Liver (tissue), 9 donors: ENCODE measurements around the gene MAP2K3. TPM values are rescaled to one million over a fixed set of nuclear protein-coding genes. Genes with fewer than 3 reads are reported as not detected.

ENCODE experiments used
- DNase-seq: peaks from one replicate; pipeline ENCODE4 v3.0.0-alpha.2; 2017; ENCODE audit warnings: low spot score
- H3K27ac ChIP-seq, 2 donors: one replicate each; pipeline ENCODE4 v1.7.0; 2013; ENCODE audit warnings: inconsistent platforms in 2 of 2, low read length in 2 of 2, control low read depth in 1 of 2, low read depth in 1 of 2, mild to moderate bottlenecking in 1 of 2
- H3K27me3 ChIP-seq, 4 donors: one replicate each; pipeline versions ENCODE4 v1.6.1 to v1.7.0; 2013; ENCODE audit warnings: low read length in 3 of 4, inconsistent platforms in 1 of 4, mild to moderate bottlenecking in 1 of 4, moderate library complexity in 1 of 4; ENCODE audit not compliant: control insufficient read depth in 4 of 4, insufficient read depth in 4 of 4
- H3K36me3 ChIP-seq, 4 donors: one replicate each; pipeline versions ENCODE4 v1.6.1 to v1.7.0; 2013; ENCODE audit warnings: low read length in 3 of 4, mild to moderate bottlenecking in 3 of 4, low read depth in 1 of 4, moderate library complexity in 1 of 4; ENCODE audit not compliant: control insufficient read depth in 4 of 4, insufficient read depth in 3 of 4
- H3K4me1 ChIP-seq, 4 donors: one replicate each; pipeline versions ENCODE4 v1.6.1 to v1.7.0; 2013; ENCODE audit warnings: low read length in 3 of 4, mild to moderate bottlenecking in 3 of 4, moderate library complexity in 1 of 4; ENCODE audit not compliant: control insufficient read depth in 4 of 4, insufficient read depth in 4 of 4
- H3K4me3 ChIP-seq, 3 donors: one replicate each; pipeline versions ENCODE4 v1.6.1 to v1.7.0; 2013; ENCODE audit warnings: low read length in 3 of 3, control low read depth in 1 of 3, low read depth in 1 of 3, mild to moderate bottlenecking in 1 of 3
- H3K9ac ChIP-seq, 2 donors: one replicate each; pipeline ENCODE4 v1.7.0; 2013; ENCODE audit warnings: low read length in 2 of 2, mild to moderate bottlenecking in 2 of 2, moderate library complexity in 2 of 2, control low read depth in 1 of 2, low read depth in 1 of 2
- H3K9me3 ChIP-seq, 4 donors: one replicate each; pipeline versions ENCODE4 v1.6.1 to v1.7.0; 2013; ENCODE audit warnings: low read length in 3 of 4; ENCODE audit not compliant: control insufficient read depth in 4 of 4
- EGR1 ChIP-seq, 2 donors: IDR thresholded peaks; 2 replicates each; pipeline ENCODE4 v1.6.1; 2016 to 2018; ENCODE audit warnings: antibody characterized with exemption in 2 of 2, low read depth in 2 of 2
- FOXA1 ChIP-seq: IDR thresholded peaks from 2 replicates; pipeline ENCODE4 v1.6.1; 2016; ENCODE audit warnings: antibody characterized with exemption
- FOXA2 ChIP-seq: IDR thresholded peaks from 2 replicates; pipeline ENCODE4 v1.6.1; 2016; ENCODE audit warnings: antibody characterized with exemption
- GABPA ChIP-seq, 2 donors: IDR thresholded peaks in 1 of 2; conservative IDR thresholded peaks in 1 of 2; 2 replicates each; pipeline ENCODE4 v1.6.1; 2016; ENCODE audit warnings: antibody characterized with exemption in 2 of 2, mild to moderate bottlenecking in 1 of 2, moderate library complexity in 1 of 2
- HNF4A ChIP-seq, 2 donors: conservative IDR thresholded peaks; 2 replicates each; pipeline ENCODE4 v1.6.1; 2016; ENCODE audit warnings: antibody characterized with exemption in 2 of 2, mild to moderate bottlenecking in 2 of 2
- HNF4G ChIP-seq: IDR thresholded peaks from 2 replicates; pipeline ENCODE4 v1.6.1; 2016; ENCODE audit warnings: antibody characterized with exemption
- JUND ChIP-seq, 2 donors: IDR thresholded peaks; 2 replicates each; pipeline ENCODE4 v1.6.1; 2016; ENCODE audit warnings: antibody characterized with exemption in 2 of 2
- NR2F2 ChIP-seq: IDR thresholded peaks from 2 replicates; pipeline ENCODE4 v1.6.1; 2016; ENCODE audit warnings: antibody characterized with exemption
- RAD21 ChIP-seq, 2 donors: IDR thresholded peaks; 2 replicates each; pipeline ENCODE4 v1.6.1; 2016; ENCODE audit warnings: antibody characterized with exemption in 2 of 2, mild to moderate bottlenecking in 2 of 2
- RXRA ChIP-seq, 2 donors: IDR thresholded peaks; 2 replicates each; pipeline ENCODE4 v1.6.1; 2017 to 2018; ENCODE audit warnings: antibody characterized with exemption in 2 of 2, mild to moderate bottlenecking in 1 of 2
- SP1 ChIP-seq: IDR thresholded peaks from 2 replicates; pipeline ENCODE4 v1.6.1; 2018; ENCODE audit warnings: antibody characterized with exemption, mild to moderate bottlenecking
- TAF1 ChIP-seq: conservative IDR thresholded peaks from 2 replicates; pipeline ENCODE4 v1.6.1; 2016; ENCODE audit warnings: antibody characterized with exemption, mild to moderate bottlenecking
- YY1 ChIP-seq: IDR thresholded peaks from 2 replicates; pipeline ENCODE4 v1.6.1; 2016; ENCODE audit warnings: antibody characterized with exemption, mild to moderate bottlenecking
- WGBS: extraction: QIAGEN DNeasy Blood & Tissue Kit; methylation state at CpG from one replicate; pipeline ENCODE4 v1.1.7; 2013; 5-methylcytosine and 5-hydroxymethylcytosine counted together
- polyA plus RNA-seq, 2 donors: library from polyadenylated mRNA; stranded (reverse) in 1 of 2; unstranded in 1 of 2; fragments of 200-250 nt in 1 of 2; fragments of >200 nt in 1 of 2; fragmentation: Nextera tagmentation in 1 of 2; extraction: Ambion mirVana in 1 of 2; gene quantifications; one replicate each; pipeline versions ENCODE4 v1.2.1 to v1.2.3, GENCODE V29; 2013 to 2015
- total RNA-seq, 2 donors: library from RNA; depleted of rRNA; stranded (reverse); fragments of >200 nt; gene quantifications; one replicate each; pipeline ENCODE4 v1.2.3, GENCODE V29; 2014
- TF ChIP-seq, protein P1 (sequence below): IDR thresholded peaks from 2 replicates; pipeline ENCODE4 v1.6.1; 2016; ENCODE audit warnings: antibody characterized with exemption
- TF ChIP-seq, protein P2 (sequence below): IDR thresholded peaks from 2 replicates; pipeline ENCODE4 v1.6.1; 2016; ENCODE audit warnings: antibody characterized with exemption
- TF ChIP-seq, protein P3 (sequence below): IDR thresholded peaks from 2 replicates; pipeline ENCODE4 v1.6.1; 2016; ENCODE audit warnings: antibody characterized with exemption, mild to moderate bottlenecking
- TF ChIP-seq, protein P4 (sequence below): fragments of 150-350 bp; IDR thresholded peaks from 2 replicates; pipeline ENCODE4 v1.5.1; 2017; ENCODE audit warnings: improper control_type of control experiment, low read depth, low read length; ENCODE audit not compliant: missing input control
- TF ChIP-seq, protein P5 (sequence below): IDR thresholded peaks from 2 replicates; pipeline ENCODE4 v1.6.1; 2016; ENCODE audit warnings: antibody characterized with exemption
- donor health status: healthy.
- donor health status: healthy.
- donor health status: healthy.
- donor health status: healthy.
- donor health status: healthy.

Gene MAP2K3
- total and polyA plus RNA-seq, 4 donors = 21.6 to 88.4 (median 30.5) TPM

DNA sequence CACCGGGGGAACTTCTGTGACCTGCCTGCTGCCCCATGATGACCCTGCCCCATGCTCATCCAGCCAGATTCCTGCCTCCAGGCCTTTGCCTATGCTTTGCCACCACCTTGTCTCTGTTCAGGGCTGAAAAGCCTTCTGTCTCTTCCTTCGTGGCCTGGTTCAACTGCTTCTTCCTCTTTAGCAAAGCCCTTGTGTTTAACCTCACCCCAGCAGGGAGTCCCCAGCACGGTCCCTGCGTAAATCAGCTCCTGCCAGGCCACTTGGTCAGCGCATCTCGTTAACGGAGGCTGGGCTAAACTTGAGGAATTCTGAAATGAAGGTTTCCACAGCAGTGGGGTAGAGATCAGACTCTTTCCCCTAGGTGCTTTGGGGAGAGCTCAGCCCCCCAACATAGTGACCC lies 75.5 kb downstream of the MAP2K3 start:
- no peak for DNase-seq
- Histone ChIP-seq H3K4me3 (no peak overlapping the region), H3K4me1 (no peaks in the 10 kb centered on the region), H3K27me3 (no peaks in the 10 kb centered on the region), H3K9ac (no peak overlapping the region), H3K9me3 (no peaks in the 10 kb centered on the region), H3K36me3 (no peaks in the 10 kb centered on the region), H3K27ac (no peak overlapping the region)
- TF ChIP-seq RAD21 (IDR thresholded peaks at IDR 0.05) = no peak
- TF ChIP-seq, protein P1, sequence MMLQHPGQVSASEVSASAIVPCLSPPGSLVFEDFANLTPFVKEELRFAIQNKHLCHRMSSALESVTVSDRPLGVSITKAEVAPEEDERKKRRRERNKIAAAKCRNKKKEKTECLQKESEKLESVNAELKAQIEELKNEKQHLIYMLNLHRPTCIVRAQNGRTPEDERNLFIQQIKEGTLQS = no peak
- TF ChIP-seq FOXA1 = no peak
- TF ChIP-seq GABPA (IDR thresholded peaks at IDR 0.05 in 1 of 2, conservative IDR thresholded peaks at IDR 0.05 in 1 of 2) = no peak
- TF ChIP-seq NR2F2 = no peak
- TF ChIP-seq, protein P2, sequence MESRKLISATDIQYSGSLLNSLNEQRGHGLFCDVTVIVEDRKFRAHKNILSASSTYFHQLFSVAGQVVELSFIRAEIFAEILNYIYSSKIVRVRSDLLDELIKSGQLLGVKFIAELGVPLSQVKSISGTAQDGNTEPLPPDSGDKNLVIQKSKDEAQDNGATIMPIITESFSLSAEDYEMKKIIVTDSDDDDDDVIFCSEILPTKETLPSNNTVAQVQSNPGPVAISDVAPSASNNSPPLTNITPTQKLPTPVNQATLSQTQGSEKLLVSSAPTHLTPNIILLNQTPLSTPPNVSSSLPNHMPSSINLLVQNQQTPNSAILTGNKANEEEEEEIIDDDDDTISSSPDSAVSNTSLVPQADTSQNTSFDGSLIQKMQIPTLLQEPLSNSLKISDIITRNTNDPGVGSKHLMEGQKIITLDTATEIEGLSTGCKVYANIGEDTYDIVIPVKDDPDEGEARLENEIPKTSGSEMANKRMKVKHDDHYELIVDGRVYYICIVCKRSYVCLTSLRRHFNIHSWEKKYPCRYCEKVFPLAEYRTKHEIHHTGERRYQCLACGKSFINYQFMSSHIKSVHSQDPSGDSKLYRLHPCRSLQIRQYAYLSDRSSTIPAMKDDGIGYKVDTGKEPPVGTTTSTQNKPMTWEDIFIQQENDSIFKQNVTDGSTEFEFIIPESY = no peak
- 73% methylated on average over 7 of the region's 7 CpGs for WGBS

DNA sequence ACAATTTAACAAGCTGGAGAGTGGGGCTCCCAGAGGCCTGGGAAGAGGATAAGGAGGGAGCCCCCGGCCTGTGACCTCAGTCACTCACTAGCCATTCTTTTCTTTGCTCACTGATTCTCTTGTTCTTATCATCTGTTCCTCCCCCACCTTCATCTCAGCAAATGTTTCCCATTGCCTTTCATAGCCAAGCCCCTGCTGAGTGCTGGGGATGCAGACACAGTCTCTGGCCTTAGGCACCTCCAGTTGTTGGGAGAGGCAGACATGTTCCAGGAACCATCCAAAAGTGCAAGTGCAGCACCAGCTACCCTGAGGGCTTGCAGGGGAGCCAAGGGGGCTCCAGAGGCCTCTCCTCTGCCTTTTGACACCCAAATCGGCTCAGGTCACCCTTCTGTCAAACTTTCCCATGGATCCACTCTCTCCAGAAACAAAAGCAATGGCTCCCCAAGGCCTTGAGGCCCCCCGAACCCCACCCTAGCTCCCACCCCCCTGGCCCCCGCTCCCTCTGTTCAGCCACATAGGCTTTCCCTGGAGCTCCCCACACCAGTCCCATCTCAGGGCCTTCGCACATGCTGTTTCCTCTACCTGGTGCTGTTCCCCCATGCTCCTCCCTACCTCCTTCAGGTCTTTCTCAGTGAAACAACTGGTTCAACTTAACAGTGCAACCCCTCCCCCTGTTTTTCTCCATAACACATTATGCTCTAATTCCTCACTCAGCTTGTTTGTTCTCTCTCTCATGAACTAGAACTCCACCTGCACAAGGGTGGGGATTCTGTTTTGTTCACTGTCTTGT lies 76.7 kb downstream of the MAP2K3 start:
- H3K9ac ChIP-seq = no peak overlapping the region
- H3K4me3 ChIP-seq = no peak overlapping the region
- WGBS = 70% methylated on average over 5 of the region's 5 CpGs
- H3K27ac ChIP-seq = no peak overlapping the region
- no peak for DNase-seq
- no peaks in the 10 kb centered on the region for H3K9me3 ChIP-seq
- H3K27me3 ChIP-seq = no peaks in the 10 kb centered on the region
- TF ChIP-seq RXRA (IDR thresholded peaks at IDR 0.05) (no peak), YY1 (no peak), HNF4G (no peak), JUND (IDR thresholded peaks at IDR 0.05) (no peak), SP1 (no peak), HNF4A (conservative IDR thresholded peaks at IDR 0.05) (no peak), TAF1 (no peak), GABPA (IDR thresholded peaks at IDR 0.05 in 1 of 2, conservative IDR thresholded peaks at IDR 0.05 in 1 of 2) (no peak), FOXA2 (no peak), EGR1 (IDR thresholded peaks at IDR 0.05; ENCODE audit: low read depth in 2 of 2) (no peak), FOXA1 (no peak), NR2F2 (no peak), RAD21 (IDR thresholded peaks at IDR 0.05) (no peak)
- TF ChIP-seq, protein P2 = no peak
- TF ChIP-seq, protein P3, sequence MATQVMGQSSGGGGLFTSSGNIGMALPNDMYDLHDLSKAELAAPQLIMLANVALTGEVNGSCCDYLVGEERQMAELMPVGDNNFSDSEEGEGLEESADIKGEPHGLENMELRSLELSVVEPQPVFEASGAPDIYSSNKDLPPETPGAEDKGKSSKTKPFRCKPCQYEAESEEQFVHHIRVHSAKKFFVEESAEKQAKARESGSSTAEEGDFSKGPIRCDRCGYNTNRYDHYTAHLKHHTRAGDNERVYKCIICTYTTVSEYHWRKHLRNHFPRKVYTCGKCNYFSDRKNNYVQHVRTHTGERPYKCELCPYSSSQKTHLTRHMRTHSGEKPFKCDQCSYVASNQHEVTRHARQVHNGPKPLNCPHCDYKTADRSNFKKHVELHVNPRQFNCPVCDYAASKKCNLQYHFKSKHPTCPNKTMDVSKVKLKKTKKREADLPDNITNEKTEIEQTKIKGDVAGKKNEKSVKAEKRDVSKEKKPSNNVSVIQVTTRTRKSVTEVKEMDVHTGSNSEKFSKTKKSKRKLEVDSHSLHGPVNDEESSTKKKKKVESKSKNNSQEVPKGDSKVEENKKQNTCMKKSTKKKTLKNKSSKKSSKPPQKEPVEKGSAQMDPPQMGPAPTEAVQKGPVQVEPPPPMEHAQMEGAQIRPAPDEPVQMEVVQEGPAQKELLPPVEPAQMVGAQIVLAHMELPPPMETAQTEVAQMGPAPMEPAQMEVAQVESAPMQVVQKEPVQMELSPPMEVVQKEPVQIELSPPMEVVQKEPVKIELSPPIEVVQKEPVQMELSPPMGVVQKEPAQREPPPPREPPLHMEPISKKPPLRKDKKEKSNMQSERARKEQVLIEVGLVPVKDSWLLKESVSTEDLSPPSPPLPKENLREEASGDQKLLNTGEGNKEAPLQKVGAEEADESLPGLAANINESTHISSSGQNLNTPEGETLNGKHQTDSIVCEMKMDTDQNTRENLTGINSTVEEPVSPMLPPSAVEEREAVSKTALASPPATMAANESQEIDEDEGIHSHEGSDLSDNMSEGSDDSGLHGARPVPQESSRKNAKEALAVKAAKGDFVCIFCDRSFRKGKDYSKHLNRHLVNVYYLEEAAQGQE = no peak
- TF ChIP-seq, protein P4, sequence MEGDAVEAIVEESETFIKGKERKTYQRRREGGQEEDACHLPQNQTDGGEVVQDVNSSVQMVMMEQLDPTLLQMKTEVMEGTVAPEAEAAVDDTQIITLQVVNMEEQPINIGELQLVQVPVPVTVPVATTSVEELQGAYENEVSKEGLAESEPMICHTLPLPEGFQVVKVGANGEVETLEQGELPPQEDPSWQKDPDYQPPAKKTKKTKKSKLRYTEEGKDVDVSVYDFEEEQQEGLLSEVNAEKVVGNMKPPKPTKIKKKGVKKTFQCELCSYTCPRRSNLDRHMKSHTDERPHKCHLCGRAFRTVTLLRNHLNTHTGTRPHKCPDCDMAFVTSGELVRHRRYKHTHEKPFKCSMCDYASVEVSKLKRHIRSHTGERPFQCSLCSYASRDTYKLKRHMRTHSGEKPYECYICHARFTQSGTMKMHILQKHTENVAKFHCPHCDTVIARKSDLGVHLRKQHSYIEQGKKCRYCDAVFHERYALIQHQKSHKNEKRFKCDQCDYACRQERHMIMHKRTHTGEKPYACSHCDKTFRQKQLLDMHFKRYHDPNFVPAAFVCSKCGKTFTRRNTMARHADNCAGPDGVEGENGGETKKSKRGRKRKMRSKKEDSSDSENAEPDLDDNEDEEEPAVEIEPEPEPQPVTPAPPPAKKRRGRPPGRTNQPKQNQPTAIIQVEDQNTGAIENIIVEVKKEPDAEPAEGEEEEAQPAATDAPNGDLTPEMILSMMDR = no peak
- TF ChIP-seq, protein P5, sequence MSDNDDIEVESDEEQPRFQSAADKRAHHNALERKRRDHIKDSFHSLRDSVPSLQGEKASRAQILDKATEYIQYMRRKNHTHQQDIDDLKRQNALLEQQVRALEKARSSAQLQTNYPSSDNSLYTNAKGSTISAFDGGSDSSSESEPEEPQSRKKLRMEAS = no peak
- TF ChIP-seq, protein P1 = no peak
- H3K36me3 ChIP-seq = no peaks in the 10 kb centered on the region
- no peaks in the 10 kb centered on the region for H3K4me1 ChIP-seq
